CD4-positive, alpha-beta T cell treated with Interleukin-4 for 1 hour (primary cell): ENCODE data around the gene CDK2.
"Not testable (repeated sequence)": the region's sequence is repeated elsewhere in the genome, so short reads cannot be mapped to it uniquely, and the experiment has no call there.

Experiments used
- DNase-seq, 2 donors: peaks; one replicate each; pipeline ENCODE4 v3.0.0-alpha.2; 2020 to 2022

The CDK2 gene

DNA sequence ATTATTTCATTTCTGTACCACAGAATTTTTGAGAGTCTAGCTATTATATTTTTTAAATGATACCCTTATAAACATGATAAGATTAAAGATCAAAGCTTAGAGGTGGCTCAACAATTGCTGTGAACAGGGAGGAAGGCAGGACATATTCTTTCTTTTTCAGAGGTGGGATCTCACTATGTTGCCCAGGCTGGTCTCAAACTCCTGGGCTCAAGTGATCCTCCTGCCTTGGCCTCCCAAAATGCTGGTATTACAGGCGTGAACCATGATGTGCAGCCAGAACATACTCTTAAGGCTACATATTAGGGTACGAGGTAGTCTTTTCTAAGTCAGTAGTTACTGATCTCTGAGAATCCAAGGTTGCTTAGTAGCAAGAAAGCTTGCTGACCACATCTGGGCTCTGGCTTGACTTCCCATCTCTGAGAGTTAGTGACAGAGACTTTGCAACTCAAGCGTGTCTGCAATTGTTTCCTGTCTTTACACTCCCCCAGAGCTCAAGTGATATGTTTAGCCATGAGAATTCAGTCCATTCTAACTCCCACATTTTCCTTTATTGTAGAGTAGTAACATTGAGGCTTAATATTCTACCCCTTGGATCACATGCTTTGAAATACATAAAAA lies 15.8 kb downstream of the CDK2 start:
- no peak for DNase-seq

DNA sequence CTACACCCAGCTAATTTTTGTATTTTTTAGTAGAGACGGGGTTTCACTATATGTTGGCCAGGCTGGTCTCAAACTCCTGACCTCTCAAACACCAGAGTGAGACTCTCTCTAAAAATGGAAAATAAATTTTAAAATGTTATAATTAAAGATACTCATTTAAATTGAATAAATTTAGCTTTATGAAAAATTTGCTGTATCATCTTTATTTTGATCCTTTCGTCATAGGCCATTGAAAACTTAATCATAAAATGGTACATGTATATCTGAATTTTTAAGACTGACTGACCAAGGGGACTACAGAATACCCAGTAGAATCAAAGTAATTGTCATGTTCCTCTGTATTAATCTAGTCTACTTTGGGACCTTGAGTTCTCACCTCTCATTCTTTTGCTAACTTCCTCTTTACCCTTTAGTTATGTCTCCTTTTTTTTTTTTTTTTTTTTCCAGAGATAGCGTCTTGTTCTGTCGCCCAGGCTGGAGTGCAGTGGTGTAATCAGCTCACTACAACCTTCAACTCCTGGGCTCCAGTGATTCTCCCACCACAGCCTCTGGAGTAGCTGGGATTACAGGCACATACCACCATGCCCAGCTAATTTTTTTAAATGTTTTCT lies 16.7 kb downstream of the CDK2 start:
- DNase-seq = no peak

DNA sequence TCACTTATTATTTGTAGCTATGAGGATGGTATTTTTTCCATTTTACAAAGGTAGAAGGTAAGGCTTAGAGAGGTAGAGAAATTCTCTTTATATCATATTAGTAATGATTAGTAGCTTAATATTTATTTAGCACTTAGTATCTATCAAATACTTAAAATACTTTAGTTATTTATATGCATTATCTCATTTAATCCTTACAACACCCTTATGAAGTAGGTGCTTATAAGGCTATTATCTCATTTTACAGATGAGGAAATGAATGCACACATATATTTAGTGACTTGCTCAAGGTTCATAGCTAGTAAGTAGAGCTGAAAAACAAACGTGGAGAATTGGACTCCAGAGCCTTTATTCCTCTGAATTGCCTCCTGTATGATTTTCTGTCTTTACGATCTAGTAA lies 18.2 kb downstream of the CDK2 start:
- DNase-seq = no peak

DNA sequence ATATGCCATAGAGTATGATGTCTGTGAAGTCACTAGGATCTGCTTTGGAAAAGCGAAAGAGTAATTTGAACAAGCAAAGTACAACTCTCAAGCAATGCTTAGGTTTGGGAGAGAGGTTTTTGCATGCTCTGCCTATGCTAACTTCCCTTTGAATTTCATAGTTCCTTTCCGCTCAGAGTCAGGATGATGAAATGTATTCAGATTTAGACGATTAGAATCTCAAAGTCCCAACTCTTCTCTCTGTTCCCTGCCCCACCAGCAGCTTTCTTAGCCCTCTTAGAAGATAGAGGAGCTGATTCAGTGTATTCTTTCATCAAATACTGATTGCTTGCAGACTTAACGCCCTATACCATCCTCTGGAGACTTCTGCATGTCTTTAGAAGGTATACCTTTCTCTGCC lies 18.7 kb downstream of the CDK2 start:
- no peak for DNase-seq

DNA sequence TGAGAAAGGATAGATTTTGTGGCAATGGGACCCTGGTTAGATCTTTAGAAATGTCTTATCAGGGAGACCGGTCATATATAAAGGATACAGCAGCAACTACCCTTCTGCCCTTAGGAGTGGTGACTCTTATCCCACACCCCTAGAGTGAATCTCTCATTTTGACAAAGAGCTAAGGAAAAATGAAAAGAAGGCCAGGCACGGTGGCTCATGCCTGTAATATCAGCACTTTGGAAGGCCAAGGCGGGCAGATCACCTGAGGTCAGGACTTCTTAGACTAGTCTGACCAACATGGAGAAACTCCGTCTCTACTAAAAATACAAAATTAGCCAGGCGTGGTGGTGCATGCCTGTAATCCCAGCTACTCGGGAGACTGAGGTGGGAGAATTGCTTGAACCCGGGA lies 19.3 kb downstream of the CDK2 start:
- not testable (repeated sequence) for DNase-seq

DNA sequence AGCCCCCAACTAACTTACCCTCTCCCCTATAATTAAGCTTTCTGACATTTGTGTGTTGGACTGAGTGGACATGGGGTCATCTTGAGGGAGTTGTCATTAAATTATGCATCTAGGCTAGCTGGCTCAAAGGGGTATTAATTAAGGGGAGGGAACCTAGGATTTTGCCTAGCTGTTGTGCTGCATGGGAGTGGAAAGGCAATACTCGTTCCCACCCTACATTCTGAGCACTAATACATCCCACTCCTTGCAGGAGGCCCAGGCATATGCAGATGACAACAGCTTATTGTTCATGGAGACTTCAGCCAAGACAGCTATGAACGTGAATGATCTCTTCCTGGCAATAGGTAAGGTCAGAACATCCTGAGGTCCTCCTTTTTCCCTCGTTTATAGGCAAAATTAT lies 24.5 kb downstream of the CDK2 start:
- DNase-seq = no peak

DNA sequence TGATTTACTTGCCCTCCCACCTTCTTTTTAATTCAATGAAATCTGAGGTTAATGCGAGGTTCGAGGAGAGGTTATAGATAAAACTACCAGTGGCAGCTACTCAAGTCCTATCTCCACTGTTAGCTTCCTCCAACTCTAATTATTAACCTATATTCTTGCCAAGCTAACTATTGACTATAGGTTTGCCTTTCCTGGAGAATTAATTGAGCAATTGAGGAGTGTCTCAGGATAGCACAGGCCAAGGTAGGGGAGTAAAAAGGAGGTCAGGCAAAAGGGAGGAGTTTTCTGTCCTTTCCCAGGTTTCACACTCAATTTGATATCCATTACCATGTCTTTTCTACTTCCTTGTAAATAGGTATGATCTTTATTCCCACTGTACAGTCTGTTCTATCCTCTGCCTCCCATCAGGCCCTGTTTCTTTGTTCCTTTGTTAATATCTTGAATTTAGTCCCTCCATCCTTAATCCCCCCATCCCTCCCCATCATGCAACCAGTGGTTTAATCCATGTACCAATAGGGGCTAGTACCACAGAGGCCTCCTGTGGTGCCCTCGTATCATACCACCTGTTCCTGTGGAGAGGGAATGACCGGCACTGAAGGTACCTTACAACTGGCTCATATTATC lies 26.7 kb downstream of the CDK2 start:
- DNase-seq = no peak

DNA sequence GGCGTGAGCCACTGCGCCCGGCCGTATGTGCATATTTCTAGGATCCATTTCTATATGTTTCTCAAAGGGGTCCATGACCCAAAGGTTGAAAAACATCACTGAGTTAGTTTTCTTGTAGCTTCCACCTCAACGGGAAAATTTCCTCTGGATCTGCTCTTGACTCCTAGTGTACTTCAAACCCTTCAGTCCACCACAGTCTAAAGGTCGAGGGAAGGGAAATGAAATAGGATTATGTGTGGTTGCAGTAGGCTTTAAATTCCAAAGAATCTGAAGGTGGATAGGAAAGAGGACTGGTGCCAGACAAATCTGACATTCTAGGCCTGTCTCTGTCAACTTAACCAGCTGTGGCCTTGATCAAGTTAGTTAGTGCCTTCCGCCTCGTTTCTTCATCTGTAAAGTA lies 28.7 kb downstream of the CDK2 start:
- DNase-seq = no peak

DNA sequence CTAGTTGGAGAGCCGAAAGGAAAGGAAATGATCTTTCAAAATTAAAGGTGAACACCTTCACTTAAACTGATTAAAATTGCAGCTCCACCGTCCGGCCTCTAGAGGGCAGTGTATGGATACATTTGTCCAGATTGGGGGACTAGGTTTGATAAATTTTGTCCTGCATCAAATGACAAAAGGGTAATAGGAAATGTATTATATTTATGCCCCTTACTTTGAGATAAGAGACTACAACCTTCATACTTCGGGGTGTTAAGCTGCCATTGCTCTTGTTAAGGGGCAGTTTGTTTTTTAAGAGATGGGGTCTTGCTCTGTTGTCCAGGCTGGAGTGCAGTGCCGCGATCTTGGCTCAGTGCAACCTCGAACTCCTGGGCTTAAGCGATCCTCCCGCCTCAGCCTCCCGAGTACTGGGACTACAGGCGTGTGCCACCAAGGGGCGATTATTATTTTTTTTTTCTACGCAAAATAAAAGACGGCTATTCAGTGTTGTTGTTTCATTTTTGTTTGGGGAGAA lies 29.6 kb downstream of the CDK2 start:
- peak; percentile 74 to 83 for DNase-seq

DNA sequence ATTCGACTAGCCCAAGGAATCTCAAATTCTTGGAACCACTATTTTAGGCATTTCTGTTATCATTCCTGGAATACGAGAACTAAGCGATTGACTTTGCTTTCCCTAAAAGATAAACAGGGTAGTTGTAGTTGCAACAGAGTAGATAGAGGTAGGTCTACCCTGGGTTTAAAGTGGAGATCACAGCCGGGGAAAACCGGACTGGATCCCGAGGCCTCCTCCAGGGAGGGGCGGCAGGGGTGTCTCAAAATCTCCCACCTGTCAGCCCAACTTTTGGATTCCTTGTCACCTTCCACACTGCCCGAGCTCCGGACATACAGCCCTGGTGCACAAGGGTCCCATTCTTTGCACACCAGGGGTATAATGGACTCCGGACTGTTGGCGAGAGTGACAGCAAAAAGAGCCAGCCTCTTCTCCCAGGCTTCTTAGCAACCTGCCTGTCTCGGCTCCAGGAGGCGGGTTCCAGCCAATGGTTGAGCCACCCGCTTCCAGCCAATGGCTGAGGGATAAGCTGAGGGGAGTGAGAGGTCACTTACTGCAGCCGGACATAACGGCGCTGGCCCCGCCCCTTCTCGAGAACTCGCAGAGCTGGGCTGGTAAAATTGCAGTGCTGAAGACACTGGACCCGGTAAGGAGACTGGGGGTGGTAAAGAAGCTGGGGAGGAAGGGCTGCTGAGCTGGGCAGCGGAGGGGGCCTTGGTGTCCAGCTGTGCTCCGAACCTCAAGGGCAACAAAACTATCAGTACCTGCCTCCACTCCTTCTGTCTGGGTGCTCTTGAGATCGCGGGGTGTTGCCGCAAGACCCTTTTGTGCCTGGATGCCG lies 30.3 kb downstream of the CDK2 start, which contains the start of gene SUOX:
SUOX (plus strand) TSS at position 562 of the 820 bp plus-strand sequence. CDS start 4,946 bp downstream, outside the sequence.
- DNase-seq = peak; percentile 48 to 84

DNA sequence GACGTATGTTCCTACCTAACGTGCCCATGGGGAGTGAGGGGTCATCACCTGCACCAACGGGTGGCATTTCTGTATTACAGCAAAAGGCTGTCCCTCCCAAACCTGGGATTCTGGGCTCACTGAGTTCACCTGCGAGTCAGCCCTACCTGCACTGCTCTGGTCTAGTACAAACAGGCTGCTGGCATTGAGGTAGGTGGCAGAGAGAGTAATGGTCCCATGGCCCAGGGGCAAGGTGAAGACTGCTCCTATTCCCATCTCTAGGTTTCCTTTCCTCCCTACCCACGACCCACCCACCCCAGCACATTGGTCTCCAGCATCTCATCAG lies 30.9 kb downstream of the CDK2 start:
- no peak for DNase-seq

DNA sequence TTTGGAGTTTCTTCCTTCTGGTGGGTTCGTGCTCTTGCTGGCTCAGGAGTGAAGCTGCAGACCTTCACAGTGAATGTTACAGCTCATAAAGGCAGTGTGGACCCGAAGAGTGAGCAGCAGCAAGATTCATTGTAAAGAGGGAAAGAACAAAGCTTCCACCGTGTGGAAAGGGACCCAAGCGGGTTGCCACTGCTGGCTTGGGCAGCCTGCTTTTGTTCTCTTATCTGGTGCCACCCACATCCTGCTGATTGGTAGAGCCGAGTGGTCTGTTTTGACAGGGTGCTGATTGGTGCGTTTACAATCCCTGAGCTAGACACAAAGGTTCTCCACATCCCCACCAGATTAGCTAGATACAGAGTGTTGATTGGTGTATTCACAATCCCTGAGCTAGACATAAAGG lies 32.9 kb downstream of the CDK2 start:
- DNase-seq = not testable (repeated sequence)

DNA sequence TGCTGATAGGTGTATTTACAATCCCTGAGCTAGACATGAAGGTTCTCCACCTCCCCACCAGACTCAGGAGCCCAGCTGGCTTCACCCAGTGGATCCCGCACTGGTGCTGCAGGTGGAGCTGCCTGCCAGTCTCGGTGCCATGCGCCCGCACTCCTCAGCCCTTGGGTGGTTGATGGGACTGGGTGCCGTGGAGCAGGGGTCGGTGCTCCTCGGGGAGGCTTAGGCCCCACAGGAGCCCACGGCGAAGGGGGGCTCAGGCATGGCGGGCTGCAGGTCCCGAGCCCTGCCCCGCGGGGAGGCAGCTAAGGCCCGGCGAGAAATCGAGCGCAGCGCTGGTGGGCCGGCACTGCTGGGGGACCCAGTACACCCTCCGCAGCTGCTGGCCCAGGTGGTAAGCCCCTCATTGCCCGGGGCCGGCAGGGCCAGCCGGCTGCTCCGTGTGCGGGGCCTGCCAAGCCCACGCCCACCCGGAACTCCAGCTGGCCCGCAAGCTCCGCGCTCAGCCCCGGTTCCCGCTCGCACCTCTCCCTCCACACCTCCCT lies 33.4 kb downstream of the CDK2 start:
- not testable (repeated sequence) for DNase-seq

DNA sequence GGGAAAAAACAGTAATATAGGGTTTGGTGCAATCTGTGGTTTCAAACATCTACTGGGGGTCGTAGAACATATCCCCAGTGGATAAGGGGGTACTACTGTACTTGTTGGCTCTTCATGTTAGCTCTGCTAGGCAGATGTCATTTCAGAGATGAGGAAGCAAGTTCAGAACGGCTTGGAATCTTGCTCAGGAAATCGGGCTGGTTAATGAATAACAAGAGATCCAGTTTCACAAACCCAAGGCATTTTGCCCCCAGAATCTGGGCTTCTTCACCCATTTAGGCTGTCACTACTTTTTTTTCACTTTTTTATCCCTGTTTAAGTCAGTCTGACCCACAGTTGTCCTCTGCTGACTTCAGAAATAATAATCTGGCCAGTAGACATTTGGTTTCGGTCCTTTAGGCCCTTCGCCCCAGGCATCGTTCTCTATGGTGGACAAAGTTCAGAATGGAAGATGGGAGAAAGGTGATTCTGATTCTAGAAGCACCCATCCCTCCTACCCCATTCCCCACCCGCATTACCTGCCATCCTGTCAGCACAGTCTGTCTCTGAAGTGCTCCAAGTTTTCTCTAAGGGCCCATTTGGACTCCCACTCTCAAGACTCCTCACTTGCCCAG lies 35.0 kb downstream of the CDK2 start:
- DNase-seq = no peak

DNA sequence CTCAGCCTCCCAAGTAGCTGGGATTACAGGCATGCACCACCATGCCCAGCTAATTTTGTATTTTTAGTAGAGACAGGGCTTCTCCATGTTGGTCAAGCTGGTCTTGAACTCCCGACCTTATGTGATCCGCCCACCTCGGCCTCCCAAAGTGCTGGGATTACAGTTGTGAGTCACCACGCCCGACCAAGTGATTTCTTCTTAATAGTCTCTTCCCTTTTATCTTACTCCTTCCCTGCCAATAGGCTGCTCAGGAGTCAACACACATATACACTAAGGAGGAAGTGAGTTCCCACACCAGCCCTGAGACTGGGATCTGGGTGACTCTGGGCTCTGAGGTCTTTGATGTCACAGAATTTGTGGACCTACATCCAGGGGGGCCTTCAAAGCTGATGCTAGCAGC lies 36.7 kb downstream of the CDK2 start:
- DNase-seq = not testable (repeated sequence)

DNA sequence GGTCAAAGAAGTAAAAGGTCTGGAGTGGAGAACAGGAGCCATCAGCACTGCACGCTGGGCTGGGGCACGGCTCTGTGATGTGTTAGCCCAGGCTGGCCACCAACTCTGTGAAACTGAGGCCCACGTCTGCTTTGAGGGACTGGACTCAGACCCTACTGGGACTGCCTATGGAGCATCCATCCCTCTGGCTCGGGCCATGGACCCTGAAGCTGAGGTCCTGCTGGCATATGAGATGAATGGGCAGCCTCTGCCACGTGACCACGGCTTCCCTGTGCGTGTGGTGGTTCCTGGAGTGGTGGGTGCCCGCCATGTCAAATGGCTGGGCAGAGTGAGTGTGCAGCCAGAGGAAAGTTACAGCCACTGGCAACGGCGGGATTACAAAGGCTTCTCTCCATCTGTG lies 37.6 kb downstream of the CDK2 start:
- no peak for DNase-seq

DNA sequence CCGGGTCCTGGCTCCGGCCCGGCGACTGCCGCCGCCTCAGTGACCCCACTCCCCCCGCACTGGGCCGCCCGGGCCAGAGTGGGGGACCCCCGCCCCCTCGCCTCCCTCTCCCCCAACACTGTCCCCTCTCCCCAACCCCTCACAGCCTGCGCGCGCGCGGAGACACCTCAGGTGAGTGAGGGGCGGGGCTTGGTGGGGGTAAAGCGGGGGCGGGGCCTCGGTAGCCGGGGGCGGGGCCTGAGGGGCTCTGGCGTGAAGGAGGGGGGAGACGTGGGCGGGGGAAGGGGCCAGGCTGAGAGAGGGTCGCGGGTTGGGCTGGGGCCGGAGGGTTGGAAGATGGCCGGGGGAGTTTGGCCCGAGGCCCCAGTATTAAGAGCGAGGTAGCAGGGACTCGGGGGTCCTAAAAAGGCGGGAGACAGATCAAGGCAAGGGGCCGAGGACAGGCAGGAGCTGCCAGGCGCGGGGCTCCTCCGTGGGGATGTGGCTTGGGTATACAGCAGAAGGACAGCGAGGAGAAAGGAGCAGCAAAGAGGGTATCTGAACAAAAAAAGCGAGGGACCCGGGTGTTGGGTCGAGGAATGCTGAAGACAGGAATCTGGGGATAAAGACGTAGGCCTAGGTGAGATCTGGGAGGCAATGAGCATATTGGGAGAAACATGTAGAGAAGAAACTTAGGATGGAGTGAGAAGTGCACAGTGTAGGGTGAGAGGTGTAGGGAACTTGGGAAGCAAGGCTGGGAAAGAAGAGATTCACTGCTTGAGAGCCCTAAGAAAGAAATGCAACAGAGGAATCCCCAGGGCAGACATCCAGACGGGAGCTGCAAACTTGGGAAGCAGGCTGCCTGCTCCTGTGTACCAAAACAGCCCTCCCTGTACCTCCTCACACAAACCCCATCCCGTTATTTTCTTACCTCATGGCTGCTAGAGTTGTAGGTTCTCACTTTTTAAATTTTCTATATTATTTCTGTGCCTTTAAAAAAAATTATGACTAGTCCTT lies 41.2 kb downstream of the CDK2 start:
- DNase-seq = peak; percentile 48 to 72

DNA sequence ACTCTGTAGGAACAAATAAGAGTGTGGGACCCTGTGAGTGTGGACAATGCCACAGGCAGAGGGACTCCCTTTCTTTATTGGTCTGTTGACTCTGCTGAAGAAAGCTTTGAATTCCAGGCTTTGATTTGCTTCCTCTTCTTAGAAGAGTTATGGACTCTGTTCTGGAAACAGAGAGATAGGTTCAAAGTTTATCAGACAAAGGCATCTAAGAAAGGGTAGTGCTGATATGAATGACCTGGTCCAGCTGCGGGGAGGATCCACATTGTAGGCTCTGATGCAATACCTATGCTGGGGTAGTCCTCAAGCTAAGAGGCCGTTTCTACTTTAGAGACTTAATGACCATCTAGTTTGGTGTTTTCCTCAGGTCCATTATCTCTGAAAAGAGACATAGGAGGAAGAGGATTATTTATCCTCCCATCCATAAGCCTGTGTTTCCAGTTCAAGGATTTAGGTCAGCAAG lies 43.5 kb downstream of the CDK2 start:
- DNase-seq = no peak

DNA sequence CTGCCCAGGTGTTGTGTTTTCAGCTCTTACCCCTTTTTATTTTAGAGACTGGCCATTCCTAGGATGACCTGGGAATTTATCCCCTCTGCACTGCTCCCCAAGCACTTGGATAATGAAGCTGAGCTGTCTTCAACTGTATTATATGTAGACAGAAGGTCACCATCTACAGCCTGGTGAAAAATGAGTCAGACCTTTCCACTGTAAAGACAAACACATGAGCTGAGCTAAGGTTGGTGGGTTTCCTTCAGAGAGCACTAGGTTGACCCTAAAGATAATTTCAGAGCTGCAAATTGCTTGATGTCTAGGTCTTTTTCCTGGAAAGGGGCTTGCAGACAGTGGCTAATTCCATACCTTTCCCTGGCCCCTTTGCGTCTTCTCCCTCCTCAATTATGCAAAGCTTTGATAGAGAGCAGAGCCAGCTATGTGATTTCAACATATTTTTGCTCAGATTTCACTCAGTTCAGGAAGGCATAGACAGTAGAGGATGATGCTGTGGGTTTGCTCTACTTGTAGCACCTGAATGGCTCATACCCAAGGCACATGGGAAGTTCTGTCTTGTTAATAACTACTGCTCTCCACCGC lies 45.0 kb downstream of the CDK2 start:
- DNase-seq = no peak

DNA sequence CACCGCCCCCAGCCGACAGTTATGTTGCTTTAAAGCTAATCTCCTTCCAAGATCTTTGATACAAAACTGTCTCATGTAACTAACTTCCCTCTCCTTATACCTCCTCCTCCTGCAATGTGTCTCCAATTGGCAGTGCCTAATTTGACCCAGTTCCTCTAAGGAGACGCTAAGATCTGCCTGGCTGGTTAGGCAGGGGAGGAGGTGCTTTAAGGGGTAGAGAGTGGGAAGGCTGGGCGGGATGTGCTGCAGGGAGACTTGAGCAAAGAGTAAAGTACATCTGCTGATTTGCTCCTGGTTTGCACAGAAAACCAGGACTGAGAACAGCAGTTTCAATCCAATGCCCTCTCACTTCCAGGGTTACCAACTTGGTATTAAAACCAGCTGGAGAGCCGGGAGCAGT lies 46.9 kb downstream of the CDK2 start:
- DNase-seq = no peak

DNA sequence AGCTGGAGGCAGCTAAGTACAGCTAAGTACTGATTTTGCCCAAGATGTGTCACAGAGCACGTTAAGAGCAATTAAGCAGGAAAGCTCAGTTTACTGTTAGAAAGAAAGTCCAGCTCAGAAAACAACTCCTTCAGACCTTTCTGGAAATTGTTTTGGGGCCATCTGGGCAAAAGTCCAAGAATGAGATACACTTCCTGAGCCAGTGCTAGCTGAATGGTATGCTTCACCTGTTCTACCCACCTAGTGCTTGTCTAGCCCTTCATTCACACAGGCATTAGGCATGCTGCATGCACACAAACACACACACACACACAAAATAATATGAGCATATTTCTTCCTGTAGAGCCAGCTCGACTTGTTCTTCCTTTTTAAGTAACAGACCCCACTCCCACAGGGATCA lies 47.6 kb downstream of the CDK2 start:
- no peak for DNase-seq
